OCI-LY3 (cell line): Measurements from ENCODE around the gene CD164.

Source experiments
- EZH2phosphoT487 ChIP-seq: fragments of 200-600 bp; shearing (Covaris generic); IDR thresholded peaks from 2 replicates; pipeline ENCODE4 v1.6.1; 2018; ENCODE audit warnings: antibody characterized with exemption, mixed run types, low read depth
- TF ChIP-seq, protein P1 (sequence below): fragments of 200-600, 300-600 bp; sonication (generic); IDR thresholded peaks from 2 replicates; pipeline ENCODE4 v1.5.1; 2014; ENCODE audit warnings: antibody characterized with exemption, low read length, low read depth

GRCh38 chr6:109323241-109323640 lies 59.0 kb downstream of the CD164 start:
- TF ChIP-seq, protein P1, sequence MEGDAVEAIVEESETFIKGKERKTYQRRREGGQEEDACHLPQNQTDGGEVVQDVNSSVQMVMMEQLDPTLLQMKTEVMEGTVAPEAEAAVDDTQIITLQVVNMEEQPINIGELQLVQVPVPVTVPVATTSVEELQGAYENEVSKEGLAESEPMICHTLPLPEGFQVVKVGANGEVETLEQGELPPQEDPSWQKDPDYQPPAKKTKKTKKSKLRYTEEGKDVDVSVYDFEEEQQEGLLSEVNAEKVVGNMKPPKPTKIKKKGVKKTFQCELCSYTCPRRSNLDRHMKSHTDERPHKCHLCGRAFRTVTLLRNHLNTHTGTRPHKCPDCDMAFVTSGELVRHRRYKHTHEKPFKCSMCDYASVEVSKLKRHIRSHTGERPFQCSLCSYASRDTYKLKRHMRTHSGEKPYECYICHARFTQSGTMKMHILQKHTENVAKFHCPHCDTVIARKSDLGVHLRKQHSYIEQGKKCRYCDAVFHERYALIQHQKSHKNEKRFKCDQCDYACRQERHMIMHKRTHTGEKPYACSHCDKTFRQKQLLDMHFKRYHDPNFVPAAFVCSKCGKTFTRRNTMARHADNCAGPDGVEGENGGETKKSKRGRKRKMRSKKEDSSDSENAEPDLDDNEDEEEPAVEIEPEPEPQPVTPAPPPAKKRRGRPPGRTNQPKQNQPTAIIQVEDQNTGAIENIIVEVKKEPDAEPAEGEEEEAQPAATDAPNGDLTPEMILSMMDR = no peak
- no peak for TF ChIP-seq EZH2phosphoT487
